OCI-LY3 (cell line): ENCODE data around the gene GID8.

Source experiments
- H2AFZ ChIP-seq: fragments of 200-600, 300-600 bp; shearing (Covaris generic); 2 replicates; pipeline ENCODE4 v1.6.0; 2014; ENCODE audit warnings: antibody characterized with exemption, low read depth, low read length
- H3K27ac ChIP-seq: fragments of 200-600, 300-600 bp; sonication (generic); 2 replicates; pipeline ENCODE4 v1.5.1; 2014; ENCODE audit warnings: mild to moderate bottlenecking, low read length, moderate library complexity, mixed read lengths
- H3K27me3 ChIP-seq: fragments of 200-600, 300-600 bp; sonication (generic); 2 replicates; pipeline ENCODE4 v1.6.1; 2014; ENCODE audit warnings: low read depth, low read length, mixed read lengths
- H3K36me3 ChIP-seq: fragments of 200-600, 300-600 bp; sonication (generic); replicated peaks from 2 replicates; pipeline ENCODE3; 2014; ENCODE audit warnings: low read depth, low read length, mixed read lengths
- H3K4me1 ChIP-seq: fragments of 300-600, 200-600 bp; sonication (generic); 2 replicates; pipeline ENCODE4 v1.6.1; 2014; ENCODE audit warnings: low read length, mixed read lengths
- H3K4me2 ChIP-seq: fragments of 200-600, 300-600 bp; sonication (generic); 2 replicates; pipeline ENCODE4 v1.6.1; 2014; ENCODE audit warnings: low read length, mixed read lengths
- H3K4me3 ChIP-seq: fragments of 300-600, 200-600 bp; sonication (generic); 2 replicates; pipeline ENCODE4 v1.5.1; 2014; ENCODE audit warnings: antibody characterized with exemption, mild to moderate bottlenecking, low read length, moderate library complexity
- H3K79me2 ChIP-seq: fragments of 300-600, 200-600 bp; shearing (Covaris generic); 2 replicates; pipeline ENCODE4 v1.6.1; 2014; ENCODE audit warnings: mild to moderate bottlenecking, low read length, mixed read lengths
- H3K9ac ChIP-seq: fragments of 300-600, 200-600 bp; shearing (Covaris generic); 2 replicates; pipeline ENCODE4 v1.6.0; 2014; ENCODE audit warnings: mild to moderate bottlenecking, low read length, moderate library complexity
- H3K9me3 ChIP-seq: fragments of 200-600, 300-600 bp; shearing (Covaris generic); 2 replicates; pipeline ENCODE4 v1.6.1; 2014; ENCODE audit warnings: low read length, mixed read lengths; ENCODE audit not compliant: insufficient read depth
- H4K20me1 ChIP-seq: fragments of 200-600, 300-600 bp; sonication (generic); 2 replicates; pipeline ENCODE4 v1.6.1; 2016; ENCODE audit warnings: low read length, mixed read lengths; ENCODE audit not compliant: insufficient read depth
- EZH2phosphoT487 ChIP-seq: fragments of 200-600 bp; shearing (Covaris generic); IDR thresholded peaks from 2 replicates; pipeline ENCODE4 v1.6.1; 2018; ENCODE audit warnings: antibody characterized with exemption, mixed run types, low read depth
- TF ChIP-seq, protein P1 (sequence below): fragments of 200-600, 300-600 bp; sonication (generic); IDR thresholded peaks from 2 replicates; pipeline ENCODE4 v1.5.1; 2014; ENCODE audit warnings: antibody characterized with exemption, low read length, low read depth

Gene GID8

DNA sequence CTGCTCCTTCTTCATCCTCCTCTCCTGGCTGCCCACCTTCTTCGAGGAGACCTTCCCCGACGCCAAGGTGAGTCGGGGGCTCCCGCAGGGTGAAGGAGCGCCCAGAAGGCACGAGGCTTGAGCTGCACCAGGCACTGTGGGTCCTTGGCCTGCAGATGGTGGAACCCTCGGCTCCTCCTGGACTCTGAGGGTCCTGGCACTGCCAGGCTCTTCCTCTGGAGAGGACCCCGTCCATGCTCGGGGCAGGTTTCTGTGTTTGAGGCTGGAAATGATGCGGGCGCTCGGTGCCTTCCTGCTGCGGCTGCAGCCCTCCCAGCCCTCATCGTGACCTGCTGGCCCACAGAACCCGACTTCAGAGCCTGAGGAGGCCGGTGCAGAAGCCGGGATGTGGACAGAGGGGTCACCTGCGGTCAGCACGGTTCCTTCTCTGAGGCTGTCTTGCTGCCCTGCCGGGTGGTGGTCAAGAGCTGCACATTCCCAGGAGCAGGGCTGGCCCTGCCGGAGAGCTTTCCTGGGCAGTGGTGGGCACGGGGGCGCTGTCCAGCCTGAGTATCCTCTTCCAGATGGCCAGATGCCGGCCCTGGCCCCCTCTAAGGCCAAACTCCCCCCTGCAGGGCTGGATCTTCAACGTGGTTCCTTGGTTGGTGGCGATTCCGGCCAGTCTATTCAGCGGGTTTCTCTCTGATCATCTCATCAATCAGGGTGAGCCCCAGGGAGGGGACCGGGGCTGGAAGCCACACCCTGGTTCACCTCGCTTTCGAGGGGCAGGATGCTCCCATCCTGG, 25.9 kb downstream of the GID8 start:
- no peak for TF ChIP-seq EZH2phosphoT487
- TF ChIP-seq, protein P1, sequence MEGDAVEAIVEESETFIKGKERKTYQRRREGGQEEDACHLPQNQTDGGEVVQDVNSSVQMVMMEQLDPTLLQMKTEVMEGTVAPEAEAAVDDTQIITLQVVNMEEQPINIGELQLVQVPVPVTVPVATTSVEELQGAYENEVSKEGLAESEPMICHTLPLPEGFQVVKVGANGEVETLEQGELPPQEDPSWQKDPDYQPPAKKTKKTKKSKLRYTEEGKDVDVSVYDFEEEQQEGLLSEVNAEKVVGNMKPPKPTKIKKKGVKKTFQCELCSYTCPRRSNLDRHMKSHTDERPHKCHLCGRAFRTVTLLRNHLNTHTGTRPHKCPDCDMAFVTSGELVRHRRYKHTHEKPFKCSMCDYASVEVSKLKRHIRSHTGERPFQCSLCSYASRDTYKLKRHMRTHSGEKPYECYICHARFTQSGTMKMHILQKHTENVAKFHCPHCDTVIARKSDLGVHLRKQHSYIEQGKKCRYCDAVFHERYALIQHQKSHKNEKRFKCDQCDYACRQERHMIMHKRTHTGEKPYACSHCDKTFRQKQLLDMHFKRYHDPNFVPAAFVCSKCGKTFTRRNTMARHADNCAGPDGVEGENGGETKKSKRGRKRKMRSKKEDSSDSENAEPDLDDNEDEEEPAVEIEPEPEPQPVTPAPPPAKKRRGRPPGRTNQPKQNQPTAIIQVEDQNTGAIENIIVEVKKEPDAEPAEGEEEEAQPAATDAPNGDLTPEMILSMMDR: no peak
- Histone ChIP-seq H3K79me2 (no peaks in the 10 kb centered on the region), H3K4me2 (no peak overlapping the region), H3K9ac (no peak overlapping the region), H3K9me3 (no peaks in the 10 kb centered on the region), H2AFZ (no peak overlapping the region), H3K4me1 (no peaks in the 10 kb centered on the region), H3K27ac (no peak overlapping the region), H4K20me1 (peaks cover 6% of the 10 kb centered on the region), H3K36me3 (peaks cover 43% of the 10 kb centered on the region), H3K4me3 (no peak overlapping the region), H3K27me3 (no peaks in the 10 kb centered on the region)

DNA sequence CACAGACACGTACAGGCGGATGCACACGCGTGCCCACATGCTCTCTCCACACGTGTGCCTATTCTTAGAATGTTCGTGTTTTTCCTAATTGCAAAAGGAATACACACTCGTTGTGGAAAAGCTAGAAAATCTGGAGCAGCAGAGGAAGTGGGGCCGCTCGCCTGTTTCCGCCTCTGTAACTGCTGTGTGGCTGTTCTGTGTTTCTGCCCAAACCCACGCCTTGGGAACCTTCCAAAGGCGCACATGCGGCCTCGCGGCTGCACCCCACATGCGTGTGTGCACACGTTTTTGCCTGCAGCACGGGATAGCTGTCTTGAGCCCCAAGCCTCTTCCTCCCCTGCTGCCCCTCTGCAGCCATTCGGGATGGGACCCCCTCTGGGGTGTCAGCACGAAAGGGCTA, 26.8 kb downstream of the GID8 start:
- Histone ChIP-seq H2AFZ (no peak overlapping the region), H3K4me1 (no peaks in the 10 kb centered on the region), H3K27me3 (no peaks in the 10 kb centered on the region), H3K9me3 (no peaks in the 10 kb centered on the region), H3K79me2 (no peaks in the 10 kb centered on the region), H3K36me3 (peaks cover 41% of the 10 kb centered on the region), H3K4me2 (no peak overlapping the region), H3K4me3 (no peak overlapping the region), H3K27ac (no peak overlapping the region), H4K20me1 (peaks cover 6% of the 10 kb centered on the region), H3K9ac (no peak overlapping the region)
- TF ChIP-seq EZH2phosphoT487: no peak
- TF ChIP-seq, protein P1: no peak

DNA sequence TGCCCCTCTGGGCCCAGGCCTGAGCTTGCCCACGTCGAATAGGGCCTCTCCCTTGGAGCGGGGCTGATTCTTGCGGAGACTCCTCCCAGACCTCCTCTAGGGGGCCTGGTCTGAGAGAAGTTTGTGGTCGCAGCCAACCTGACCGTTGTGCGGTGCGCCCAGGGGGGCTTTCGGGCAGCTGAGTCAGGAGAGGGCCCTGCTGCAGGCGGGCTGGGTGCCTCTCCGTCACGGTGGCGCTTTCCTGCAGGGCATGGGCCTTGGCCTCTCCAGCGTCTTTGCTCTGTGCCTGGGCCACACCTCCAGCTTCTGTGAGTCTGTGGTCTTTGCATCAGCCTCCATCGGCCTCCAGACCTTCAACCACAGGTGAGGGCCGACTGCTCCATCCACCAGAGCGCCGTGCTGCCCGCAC, 27.4 kb downstream of the GID8 start:
- H3K4me3 ChIP-seq: no peak overlapping the region
- H3K79me2 ChIP-seq: no peaks in the 10 kb centered on the region
- no peak overlapping the region for H3K27ac ChIP-seq
- H3K9me3 ChIP-seq: no peaks in the 10 kb centered on the region
- H2AFZ ChIP-seq: no peak overlapping the region
- H3K27me3 ChIP-seq: no peaks in the 10 kb centered on the region
- no peak overlapping the region for H3K4me2 ChIP-seq
- H3K9ac ChIP-seq: no peak overlapping the region
- H3K36me3 ChIP-seq: peaks cover 35% of the 10 kb centered on the region
- no peaks in the 10 kb centered on the region for H3K4me1 ChIP-seq
- peaks cover 6% of the 10 kb centered on the region; the same call in 1 of the 2 replicates for H4K20me1 ChIP-seq
- TF ChIP-seq EZH2phosphoT487: no peak

DNA sequence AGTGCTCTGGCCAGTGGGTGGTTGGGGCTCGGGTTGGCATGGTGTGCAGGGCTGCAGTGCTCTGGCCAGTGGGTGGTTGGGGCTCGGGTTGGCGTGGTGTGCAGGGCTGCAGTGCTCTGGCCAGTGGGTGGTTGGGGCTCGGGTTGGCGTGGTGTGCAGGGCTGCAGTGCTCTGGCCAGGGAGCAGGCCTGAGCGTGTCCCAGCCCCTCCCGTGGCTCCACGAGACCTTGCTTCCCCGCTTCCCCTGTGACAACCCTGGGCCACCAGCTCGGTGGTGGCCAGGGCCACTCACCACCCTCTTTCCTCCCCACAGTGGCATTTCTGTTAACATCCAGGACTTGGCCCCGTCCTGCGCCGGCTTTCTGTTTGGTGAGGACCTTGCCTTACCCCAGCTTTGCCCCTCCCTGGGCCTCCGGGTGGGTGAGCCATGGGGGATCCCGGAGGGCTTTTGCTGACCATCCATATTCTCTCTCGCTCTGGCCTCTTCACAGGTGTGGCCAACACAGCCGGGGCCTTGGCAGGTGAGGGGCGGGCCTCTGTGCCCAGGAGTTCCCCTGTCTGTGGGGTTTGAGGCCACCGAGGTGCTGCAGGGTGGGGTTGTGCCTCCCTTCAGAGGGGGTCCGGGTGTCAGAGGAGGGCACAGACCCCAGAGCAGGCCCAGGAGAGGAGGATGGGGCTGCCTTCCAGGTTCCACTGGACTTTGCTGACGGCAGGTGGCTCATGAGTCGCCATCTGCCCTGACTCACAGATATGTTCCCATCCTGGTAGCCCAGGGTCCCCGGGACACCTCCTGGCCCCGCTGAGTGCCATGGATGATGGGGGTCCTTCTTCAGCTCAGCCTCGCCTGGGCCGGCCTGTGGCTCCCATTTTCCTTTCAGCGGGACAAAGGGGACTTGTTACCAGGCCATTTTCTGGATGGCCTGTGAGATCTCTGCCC, 28.5 kb downstream of the GID8 start:
- no peaks in the 10 kb centered on the region for H3K9me3 ChIP-seq
- H3K27ac ChIP-seq: no peak overlapping the region
- H3K36me3 ChIP-seq: peaks cover 34% of the 10 kb centered on the region
- H3K9ac ChIP-seq: no peak overlapping the region
- H3K4me2 ChIP-seq: no peak overlapping the region
- no peak for TF ChIP-seq EZH2phosphoT487
- TF ChIP-seq, protein P1: no peak
- H4K20me1 ChIP-seq: peaks cover 3% of the 10 kb centered on the region; the same call in 1 of the 2 replicates
- H3K4me1 ChIP-seq: no peaks in the 10 kb centered on the region
- H3K27me3 ChIP-seq: no peaks in the 10 kb centered on the region
- H3K79me2 ChIP-seq: no peaks in the 10 kb centered on the region
- no peak overlapping the region for H2AFZ ChIP-seq
- no peak overlapping the region for H3K4me3 ChIP-seq
